PC-9 (cell line): ENCODE results near the gene SETD5. TPM values are rescaled to one million over a fixed set of nuclear protein-coding genes. Genes with fewer than 3 reads are reported as not detected.
A peak's percentile ranks its signal among the peaks of the same experiment; 100 is the strongest.

Experiments used
- BruUV-seq: library from RNA; stranded (reverse); fragments of 400-500 nt; replicated peaks from 2 replicates; lab custom pipeline; 2021; lab: Mats Ljungman, UMichigan
- CTCF ChIA-PET: fragments of 300-600 bp; sonication (Branson Sonifier 250); formaldehyde crosslinking; loops from one replicate; lab custom pipeline; 2022; ENCODE audit warnings: antibody characterized with exemption; lab: Charles Lee
- POLR2A ChIA-PET: fragments of 300-600 bp; sonication (Branson Sonifier 250); formaldehyde crosslinking; loops from one replicate; lab custom pipeline; 2022; ENCODE audit warnings: antibody characterized with exemption; ENCODE audit not compliant: unreplicated experiment; lab: Charles Lee
- DNase-seq, 2 experiments: peaks; one replicate each; pipeline versions ENCODE4 v3.0.0 to v3.0.0-alpha.2; 2015 to 2022; ENCODE audit warnings: mixed read lengths in 1 of 2
- H2AFZ ChIP-seq: fragments of 200-600 bp; sonication (generic); 2 replicates; pipeline ENCODE4 v1.8.1; 2017; ENCODE audit warnings: antibody characterized with exemption
- H3F3A ChIP-seq: fragments of 200-600 bp; sonication (generic); 2 replicates; pipeline ENCODE4 v1.8.1; 2017; ENCODE audit warnings: antibody characterized with exemption, mild to moderate bottlenecking, low read depth; ENCODE audit not compliant: insufficient read depth
- H3K27ac ChIP-seq: fragments of 200-600 bp; sonication (generic); 2 replicates; pipeline ENCODE4 v1.6.1; 2016; ENCODE audit warnings: mixed run types
- H3K27me3 ChIP-seq: fragments of 200-600 bp; sonication (generic); 2 replicates; pipeline ENCODE4 v1.6.1; 2016; ENCODE audit warnings: low read depth, mixed run types; ENCODE audit not compliant: insufficient read depth
- H3K36me3 ChIP-seq: fragments of 200-600 bp; sonication (generic); 2 replicates; pipeline ENCODE4 v1.6.1; 2016; ENCODE audit warnings: low read depth, mixed run types
- H3K4me1 ChIP-seq: fragments of 200-600 bp; sonication (generic); replicated peaks from 2 replicates; pipeline ENCODE4 v1.6.1; 2016; ENCODE audit warnings: mixed run types; ENCODE audit not compliant: insufficient read depth
- H3K4me2 ChIP-seq: fragments of 200-600 bp; sonication (generic); 2 replicates; pipeline ENCODE4 v1.6.1; 2017; ENCODE audit warnings: mixed run types
- H3K4me3 ChIP-seq: fragments of 200-600 bp; sonication (generic); 2 replicates; pipeline ENCODE4 v1.6.1; 2016; ENCODE audit warnings: mixed run types
- H3K79me2 ChIP-seq: fragments of 200-600 bp; sonication (generic); 2 replicates; pipeline ENCODE4 v1.6.1; 2017; ENCODE audit warnings: low read depth, mixed run types
- H3K9me2 ChIP-seq: fragments of 200-600 bp; sonication (generic); 2 replicates; pipeline ENCODE4 v1.8.1; 2017; ENCODE audit warnings: mild to moderate bottlenecking; ENCODE audit not compliant: insufficient read depth
- H3K9me3 ChIP-seq: fragments of 200-600 bp; sonication (generic); 2 replicates; pipeline ENCODE4 v1.8.1; 2016; ENCODE audit warnings: low read depth; ENCODE audit not compliant: insufficient read depth
- H4K20me1 ChIP-seq: fragments of 200-600 bp; sonication (generic); 2 replicates; pipeline ENCODE4 v1.8.1; 2017; ENCODE audit not compliant: insufficient read depth
- CTCF ChIP-seq: fragments of 200-600 bp; sonication (generic); conservative IDR thresholded peaks from 2 replicates; pipeline ENCODE4 v1.6.1; 2017; ENCODE audit warnings: mixed run types, antibody characterized with exemption, mild to moderate bottlenecking, moderate library complexity
- EZH2 ChIP-seq: fragments of 200-600 bp; sonication (generic); IDR thresholded peaks from 2 replicates; pipeline ENCODE4 v1.8.0; 2017; ENCODE audit warnings: antibody characterized with exemption, low read depth
- intact Hi-C: fragments of 100-400 bp; cut with micrococcal nuclease; formaldehyde crosslinking; loops from one replicate; pipeline ENCODE4 v1.10.0; 2022; ENCODE audit not compliant: unreplicated experiment
- total RNA-seq: library from RNA; stranded (reverse); gene quantifications from 2 replicates; pipeline ENCODE4 v1.2.3, GENCODE V29; 2021

The SETD5 gene
- total RNA-seq, 1 experiment from 2014 or later = 140 TPM

- no peak overlapping the region for H3K4me2 ChIP-seq
- no TSS peak for BruUV-seq
- no peak overlapping the region for H2AFZ ChIP-seq
- peaks cover 34% of the 10 kb centered on the region for H3F3A ChIP-seq
- H3K9me2 ChIP-seq = no peaks in the 10 kb centered on the region
- POLR2A ChIA-PET = interaction anchor here (0.6 kb wide), 1 partner anchor 25 kb away, joined by 3 read pairs; no protein-coding TSS in a partner anchor
- peaks cover 100% of the 10 kb centered on the region for H3K79me2 ChIP-seq
- H3K27me3 ChIP-seq = no peaks in the 10 kb centered on the region
- CTCF ChIA-PET = no interaction called here
- intact Hi-C loops = no loop called here
- H4K20me1 ChIP-seq = peaks cover 98% of the 10 kb centered on the region
- DNase-seq = no peak
- peaks cover 16% of the 10 kb centered on the region; the same call in 1 of the 2 replicates for H3K4me1 ChIP-seq
- H3K9me3 ChIP-seq = peaks cover 4% of the 10 kb centered on the region; the same call in 1 of the 2 replicates
- no peak overlapping the region for H3K4me3 ChIP-seq
- TF ChIP-seq CTCF (no peak), EZH2 (no peak)
- H3K36me3 ChIP-seq = peaks cover 15% of the 10 kb centered on the region; the same call in 1 of the 2 replicates
- H3K27ac ChIP-seq = no peak overlapping the region
These were observed 11.1 kb downstream of the SETD5 start for GRCh38 chr3:9408546-9408945.

GRCh38 chr3:9409981-9410854 is 12.8 kb downstream of the SETD5 start:
- Histone ChIP-seq H3K4me2 (no peak overlapping the region), H3F3A (peaks cover 49% of the 10 kb centered on the region), H3K27ac (no peak overlapping the region), H3K4me1 (peaks cover 5% of the 10 kb centered on the region; the same call in 1 of the 2 replicates), H3K36me3 (peaks cover 14% of the 10 kb centered on the region; the same call in 1 of the 2 replicates), H2AFZ (no peak overlapping the region), H3K27me3 (no peaks in the 10 kb centered on the region), H3K79me2 (peaks cover 100% of the 10 kb centered on the region), H3K9me2 (no peaks in the 10 kb centered on the region), H4K20me1 (peaks cover 96% of the 10 kb centered on the region), H3K9me3 (peaks cover 4% of the 10 kb centered on the region; the same call in 1 of the 2 replicates), H3K4me3 (no peak overlapping the region)
- intact Hi-C loops = no loop called here
- BruUV-seq = no TSS peak
- TF ChIP-seq EZH2 = no peak
- no peak for TF ChIP-seq CTCF
- POLR2A ChIA-PET = no interaction called here
- no peak for DNase-seq
- CTCF ChIA-PET = no interaction called here

GRCh38 chr3:9411302-9411701 is 13.9 kb downstream of the SETD5 start:
- Histone ChIP-seq H3K4me2 (no peak overlapping the region), H3K9me3 (peaks cover 4% of the 10 kb centered on the region; the same call in 1 of the 2 replicates), H3K27ac (0 out of 2 replicates have a peak overlapping the region, but pooled peaks have one; percentile 3), H3F3A (peaks cover 54% of the 10 kb centered on the region), H3K79me2 (peaks cover 100% of the 10 kb centered on the region), H3K9me2 (no peaks in the 10 kb centered on the region), H4K20me1 (peaks cover 96% of the 10 kb centered on the region), H2AFZ (no peak overlapping the region), H3K27me3 (no peaks in the 10 kb centered on the region), H3K36me3 (peaks cover 8% of the 10 kb centered on the region), H3K4me3 (no peak overlapping the region), H3K4me1 (peaks cover 16% of the 10 kb centered on the region)
- no peak for DNase-seq
- POLR2A ChIA-PET = no interaction called here
- no TSS peak for BruUV-seq
- no peak for TF ChIP-seq CTCF
- TF ChIP-seq EZH2 = no peak
- CTCF ChIA-PET = no interaction called here
- intact Hi-C loops = no loop called here
